Fibroblast of pulmonary artery (primary cell): ENCODE measurements around the gene TTC29.
"Not testable (repeated sequence)": the region's sequence is repeated elsewhere in the genome, so short reads cannot be mapped to it uniquely, and the experiment has no call there.

Experiments
- DNase-seq: peaks from one replicate; pipeline ENCODE4 v3.0.0-alpha.2; 2010; ENCODE audit warnings: low read depth
- H3K4me3 ChIP-seq: replicated peaks from 2 replicates; pipeline ENCODE4 v1.5.1; 2011; ENCODE audit warnings: low read depth, mild to moderate bottlenecking, control low read depth, low read length, moderate library complexity
- CTCF ChIP-seq: IDR thresholded peaks from 2 replicates; pipeline ENCODE4 v1.5.1; 2011; ENCODE audit warnings: mild to moderate bottlenecking, control low read depth, low read length, inconsistent platforms; ENCODE audit errors: missing control alignments

The TTC29 gene

GRCh38 chr4:146674829-146675570 lies 270.7 kb downstream of the TTC29 start:
- DNase-seq = no peak
- TF ChIP-seq CTCF = no peak

GRCh38 chr4:146663968-146664311 lies 281.7 kb downstream of the TTC29 start:
- not testable (repeated sequence) for DNase-seq, H3K4me3 ChIP-seq

More at GRCh38 chr4:146674829-146675570, 270.7 kb downstream of the TTC29 start:
- H3K4me3 ChIP-seq = no peak overlapping the region

GRCh38 chr4:146661367-146661766 lies 284.3 kb downstream of the TTC29 start:
- TF ChIP-seq CTCF = no peak
- H3K4me3 ChIP-seq = no peak overlapping the region
- no peak for DNase-seq
